ENCODE measurements around the gene KDM8.
"Not testable (repeated sequence)": the region's sequence is repeated elsewhere in the genome, so short reads cannot be mapped to it uniquely, and the experiment has no call there.

The KDM8 gene

GRCh38 chr16:27193300-27193990 lies 9.9 kb upstream of the KDM8 start:
- no peak for DNase-seq

DNA sequence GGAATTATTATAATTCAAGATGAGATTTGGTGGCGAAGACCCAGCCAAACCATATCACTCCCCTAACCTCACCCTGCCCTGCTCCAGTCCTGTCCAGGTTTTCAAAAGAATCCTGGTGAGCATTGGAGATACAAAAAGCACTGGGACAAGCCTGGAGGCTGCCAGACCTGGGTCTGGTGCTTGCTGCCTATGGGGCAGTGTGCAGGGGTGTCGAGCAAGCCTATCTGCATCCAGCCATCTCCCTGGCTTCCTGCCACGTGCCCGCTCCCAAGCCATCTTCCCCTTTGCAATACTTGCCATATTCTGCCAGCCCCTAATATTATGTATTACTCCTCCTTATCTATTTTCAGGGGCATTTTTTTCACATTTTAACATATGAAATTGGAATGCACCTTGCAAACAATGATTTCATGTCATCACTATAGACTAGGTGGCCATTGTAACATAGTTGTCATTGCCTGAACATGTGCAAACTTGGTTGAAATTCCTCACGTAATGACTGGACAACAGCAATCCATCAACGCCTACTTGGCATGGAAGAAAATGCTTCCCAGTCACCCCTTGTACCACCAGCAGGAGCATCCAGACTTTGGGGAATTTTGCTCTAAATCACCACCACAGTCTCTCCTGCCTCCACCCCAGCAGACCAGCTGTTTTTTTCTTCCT lies 8.1 kb upstream of the KDM8 start:
- no peak for DNase-seq

DNA sequence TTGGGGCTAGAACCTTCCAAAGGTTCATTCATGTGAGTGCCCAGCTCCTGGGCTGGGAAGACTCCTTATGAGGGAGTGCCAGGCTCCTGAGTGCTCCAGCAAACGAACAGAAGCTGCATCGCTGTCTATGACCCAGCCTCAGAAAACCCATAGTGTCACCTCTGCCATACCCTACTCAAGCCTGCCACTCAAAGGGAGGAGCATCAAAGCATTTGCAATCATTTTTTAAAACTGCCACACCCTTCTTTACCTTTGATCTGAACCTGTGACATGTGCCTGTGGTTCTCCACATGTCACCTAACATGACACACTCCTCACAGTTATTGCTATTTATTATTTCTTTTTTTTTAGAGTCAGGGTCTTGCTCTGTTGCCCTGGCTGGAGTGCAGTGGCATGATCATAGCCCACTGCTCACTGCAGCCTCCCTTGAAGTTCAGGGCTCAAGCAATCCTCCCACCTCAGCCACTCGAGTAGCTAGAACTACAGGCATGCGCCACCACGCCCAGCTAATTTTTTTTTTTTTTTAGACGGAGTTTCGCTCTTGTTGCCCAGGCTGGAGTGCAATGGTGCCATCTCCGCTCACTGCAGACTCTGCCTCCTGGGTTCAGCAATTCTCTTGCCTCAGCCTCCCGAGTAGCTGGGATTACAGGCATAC lies 7.3 kb upstream of the KDM8 start:
- no peak for DNase-seq

DNA sequence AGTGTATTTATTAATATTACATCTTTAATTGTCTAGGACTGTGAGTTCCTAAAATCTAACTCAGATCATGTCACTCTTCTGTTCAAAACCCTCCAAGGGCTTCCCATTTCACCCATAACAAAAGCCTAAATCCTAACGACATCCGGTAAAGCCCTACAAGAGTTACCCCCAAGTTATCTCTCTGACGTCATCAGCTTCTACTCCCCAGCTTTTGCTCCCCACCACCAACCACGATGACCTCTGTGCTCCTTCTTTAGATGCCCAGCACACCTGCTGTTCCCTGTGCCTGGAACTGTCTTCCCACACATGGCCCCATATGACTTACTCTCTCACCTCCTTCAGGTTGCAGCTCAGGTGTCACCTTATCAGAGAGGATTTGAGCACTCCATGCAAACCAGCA lies 6.3 kb upstream of the KDM8 start:
- no peak for DNase-seq

GRCh38 chr16:27198451-27199234 lies 4.7 kb upstream of the KDM8 start:
- DNase-seq, result no peak

GRCh38 chr16:27199235-27199586 lies 4.1 kb upstream of the KDM8 start:
- no peak for DNase-seq

GRCh38 chr16:27199736-27200135 lies 3.6 kb upstream of the KDM8 start:
- DNase-seq, result no peak

DNA sequence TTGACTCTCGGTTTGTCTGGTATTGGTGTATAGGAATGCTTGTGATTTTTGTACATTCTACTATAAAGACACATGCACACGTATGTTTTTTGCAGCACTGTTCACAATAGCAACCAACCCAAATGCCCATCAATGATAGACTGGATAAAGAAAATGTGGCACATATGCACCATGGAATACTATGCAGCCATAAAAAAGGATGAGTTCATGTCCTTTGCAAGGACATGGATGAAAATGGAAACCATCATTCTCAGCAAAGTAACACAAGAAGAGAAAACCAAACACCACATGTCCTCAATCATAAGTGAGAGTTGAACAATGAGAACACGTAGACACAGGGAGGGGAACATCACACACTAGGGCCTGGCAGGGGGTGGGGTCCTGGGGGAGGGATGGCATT lies 2.4 kb upstream of the KDM8 start:
- not testable (repeated sequence) for DNase-seq

- DNase-seq, result no peak
These were observed 311 bp upstream of the KDM8 start for GRCh38 chr16:27202923-27203506.

DNA sequence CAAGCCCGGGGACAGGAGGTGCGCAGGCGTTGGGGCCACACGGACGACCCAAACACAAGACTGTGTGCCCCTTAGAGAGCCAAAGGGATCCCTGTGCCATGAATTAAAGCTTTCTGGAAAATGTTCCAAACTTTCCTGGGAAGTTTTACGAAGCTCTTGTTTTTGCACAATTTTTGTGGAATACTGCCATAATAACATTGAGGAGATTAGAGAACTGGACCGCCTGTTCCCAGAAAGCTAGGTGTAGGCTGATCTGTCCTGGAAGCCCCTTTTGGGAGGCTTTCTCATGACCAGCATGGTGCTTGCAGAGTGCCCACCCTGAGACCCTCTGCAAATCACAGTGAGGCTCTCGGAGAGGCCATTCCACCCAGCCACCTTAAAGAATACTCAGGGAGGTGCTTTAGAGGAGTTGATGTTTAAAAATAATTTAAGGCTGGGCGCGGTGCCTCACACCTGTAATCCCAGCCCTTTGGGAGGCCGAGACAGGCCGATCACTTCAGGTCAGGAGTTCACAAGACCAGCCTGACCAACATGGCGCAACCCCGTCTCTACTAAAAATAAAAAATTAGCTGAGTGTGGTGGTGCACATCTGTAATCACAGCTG lies 1.1 kb downstream of the KDM8 start:
- DNase-seq, result no peak

- DNase-seq, result no peak
These were observed 2.2 kb downstream of the KDM8 start for GRCh38 chr16:27205423-27206065.

- DNase-seq, result not testable (repeated sequence)
These were observed 3.8 kb downstream of the KDM8 start for GRCh38 chr16:27207121-27207520.

DNA sequence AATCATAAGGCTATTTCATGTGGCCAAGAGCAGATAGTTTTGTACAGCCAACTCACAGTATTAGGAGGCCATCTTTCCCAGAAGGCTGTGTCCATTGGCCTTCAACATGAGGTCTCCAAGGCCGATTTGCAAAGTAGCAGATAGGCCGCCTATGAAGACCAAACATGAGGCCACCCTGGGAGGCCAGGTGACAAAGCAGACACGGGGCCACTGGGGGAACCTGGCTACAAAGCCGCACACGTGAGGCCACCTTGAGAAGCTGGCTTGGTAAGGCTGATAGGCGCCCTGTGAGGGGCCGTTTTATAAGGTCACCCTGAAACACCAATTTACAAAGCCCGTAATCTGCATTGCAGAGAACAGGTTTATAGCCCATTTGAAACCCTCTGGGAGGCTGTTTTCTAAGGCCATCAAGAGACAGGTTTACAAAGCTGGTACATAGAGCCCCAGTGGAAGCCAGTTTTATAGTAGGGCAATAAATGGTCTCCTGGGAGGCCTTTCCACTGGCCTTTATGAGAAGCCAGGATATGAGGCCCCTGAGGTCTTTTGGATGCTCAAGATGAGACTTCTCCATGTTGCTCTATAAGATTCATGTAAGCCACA lies 4.9 kb downstream of the KDM8 start:
- DNase-seq, result no peak

DNA sequence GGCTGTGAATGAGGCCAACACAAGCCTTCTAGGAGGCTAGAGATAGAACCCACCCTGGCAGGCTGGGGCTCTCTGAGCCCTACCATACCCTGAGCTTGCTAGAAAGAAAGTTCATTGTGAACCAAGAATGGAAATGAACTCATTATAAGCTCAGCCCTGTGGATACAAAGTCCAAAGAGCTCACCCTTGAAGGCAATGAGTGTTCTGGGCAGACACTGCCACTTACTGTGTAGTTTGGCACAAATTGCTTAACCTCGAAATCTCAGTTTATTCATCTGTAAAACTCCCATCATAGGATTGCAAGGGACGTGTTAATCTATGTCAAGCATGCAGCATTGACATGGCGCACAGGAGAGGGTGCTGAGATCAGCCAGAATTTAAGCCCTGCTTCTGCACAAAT lies 5.5 kb downstream of the KDM8 start:
- DNase-seq, result no peak

DNA sequence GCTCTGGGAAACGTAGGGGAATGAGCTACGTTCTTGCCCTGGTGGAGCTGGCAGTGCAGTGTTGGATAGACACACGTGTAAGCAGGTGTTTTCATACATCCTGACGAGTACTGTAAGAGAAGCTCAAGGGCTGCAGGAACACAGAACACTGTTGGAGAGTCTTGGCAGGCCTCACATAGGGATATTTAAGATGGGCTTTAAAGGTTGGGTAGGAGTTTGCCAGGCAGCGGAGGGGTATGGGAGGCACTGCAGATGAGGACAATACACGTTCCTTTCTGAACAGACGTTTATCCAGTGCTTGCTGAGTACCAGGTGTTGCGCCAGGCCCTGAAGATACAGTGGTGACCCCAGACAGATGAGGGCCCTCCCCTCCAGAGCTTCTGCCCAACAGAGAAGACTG lies 6.3 kb downstream of the KDM8 start:
- DNase-seq, result no peak

DNA sequence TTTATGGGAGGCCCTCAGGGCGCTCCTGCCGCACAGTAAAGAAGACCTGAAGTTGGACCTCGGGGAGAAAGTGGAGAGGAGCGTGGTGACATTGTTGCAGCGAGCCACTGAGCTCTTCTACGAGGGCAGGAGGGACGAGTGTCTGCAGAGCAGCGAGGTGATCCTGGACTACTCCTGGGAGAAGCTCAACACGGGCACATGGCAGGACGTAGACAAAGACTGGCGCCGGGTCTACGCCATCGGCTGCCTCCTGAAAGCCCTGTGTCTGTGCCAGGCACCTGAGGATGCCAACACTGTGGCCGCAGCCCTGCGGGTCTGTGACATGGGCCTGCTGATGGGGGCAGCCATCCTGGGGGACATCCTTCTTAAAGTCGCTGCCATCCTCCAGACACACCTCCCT lies 6.8 kb downstream of the KDM8 start:
- DNase-seq, result no peak

DNA sequence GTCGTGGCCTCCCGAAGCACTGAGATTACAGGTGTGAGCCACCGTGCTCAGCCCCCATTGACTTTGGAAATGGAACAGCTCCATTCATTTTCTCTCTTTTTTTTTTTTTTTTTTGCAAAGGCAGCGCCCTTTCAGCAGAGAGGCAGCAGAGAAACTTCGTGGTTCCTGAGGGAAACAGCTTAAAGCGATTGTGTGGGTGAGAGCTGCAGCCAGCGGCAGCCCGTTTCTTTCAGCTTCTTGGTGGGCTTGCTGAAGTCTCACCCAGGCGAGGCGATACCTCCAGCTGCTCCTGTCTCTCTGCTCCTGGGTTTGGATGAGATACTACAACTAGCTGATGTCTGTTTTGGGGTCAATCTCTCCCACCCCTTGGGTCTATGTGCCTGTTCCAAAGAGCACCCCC lies 7.7 kb downstream of the KDM8 start:
- no peak for DNase-seq

DNA sequence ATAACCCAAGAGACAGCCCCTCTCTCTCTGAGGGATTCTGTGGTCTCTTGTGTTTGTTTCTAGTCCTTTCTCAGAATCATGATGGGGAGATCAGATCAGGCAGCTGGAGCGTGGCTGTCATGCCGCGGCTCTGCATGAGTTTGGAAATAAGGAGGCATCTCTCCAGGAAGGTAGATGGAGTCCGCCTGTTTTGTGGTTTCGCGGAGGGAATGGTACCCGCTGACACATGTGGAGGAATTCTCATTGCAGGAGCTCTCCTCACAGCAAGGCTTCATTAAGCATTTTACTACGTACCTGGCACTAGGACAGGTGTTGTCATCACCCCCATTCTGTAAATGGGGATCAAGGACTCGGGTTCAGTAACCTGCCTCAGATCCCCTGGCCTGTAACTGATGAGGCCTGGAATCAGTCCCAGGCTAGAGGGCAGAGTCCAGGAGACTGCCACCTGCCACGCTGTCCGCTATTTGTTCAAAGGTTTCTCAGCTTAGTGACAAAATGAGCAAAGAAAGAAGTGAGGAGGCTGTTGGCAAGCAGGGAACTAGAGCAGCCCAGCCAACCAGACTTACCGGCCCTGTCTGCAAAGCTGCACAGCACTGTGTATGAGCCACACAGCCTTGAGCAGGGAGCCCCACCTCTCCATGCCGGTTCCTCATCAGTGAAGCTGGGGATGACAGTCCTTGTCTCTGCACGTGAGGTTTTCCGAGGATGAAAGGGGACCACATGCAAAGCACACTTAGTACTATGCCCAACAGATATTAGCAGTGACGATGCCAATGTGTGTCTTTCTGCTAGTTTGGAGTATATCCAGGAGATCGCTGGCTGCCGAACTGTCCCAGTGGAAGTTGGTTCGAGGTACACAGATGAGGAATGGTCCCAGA lies 11.0 kb downstream of the KDM8 start:
- DNase-seq, result no peak

GRCh38 chr16:27215660-27216059 lies 12.3 kb downstream of the KDM8 start:
- no peak for DNase-seq

DNA sequence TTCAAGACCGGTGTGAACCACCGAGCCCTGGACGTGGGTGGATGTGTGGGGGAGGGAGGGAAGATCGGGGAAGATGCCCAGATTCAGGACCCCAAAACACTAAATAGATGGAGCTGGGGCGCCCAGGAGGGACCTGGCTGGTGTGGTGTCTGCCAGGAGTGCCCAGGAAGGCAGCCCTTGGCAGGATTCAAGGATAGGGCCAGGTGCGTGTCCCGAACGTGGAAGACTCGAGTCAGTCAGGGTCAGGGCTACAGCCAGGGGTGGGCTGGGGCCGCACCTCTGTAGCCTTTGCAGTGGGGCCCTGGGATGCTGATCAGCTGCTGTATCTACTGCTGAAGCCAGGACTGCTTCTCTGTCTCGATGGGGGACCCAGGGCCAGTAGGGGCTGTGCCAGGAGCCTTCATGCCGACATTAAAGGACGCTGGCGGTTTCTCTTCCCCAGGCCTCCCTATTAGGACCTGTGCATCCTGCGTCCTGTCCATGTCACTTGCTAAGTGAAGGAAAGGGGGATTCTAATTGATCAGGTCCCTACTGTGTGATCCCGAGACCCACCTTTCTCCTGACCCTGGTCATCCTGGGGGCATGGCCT lies 13.1 kb downstream of the KDM8 start:
- no peak for DNase-seq
